M059J (cell line): ENCODE data around the gene TEX261. TPM values are rescaled to one million over a fixed set of nuclear protein-coding genes. Genes with fewer than 3 reads are reported as not detected.

ENCODE experiments used
- DNase-seq: peaks from one replicate; pipeline ENCODE4 v3.0.0-alpha.2; 2012; ENCODE audit warnings: low read depth
- total RNA-seq: library from RNA; depleted of rRNA; stranded (reverse); fragments of >200 nt; shearing (Covaris generic); gene quantifications from 2 replicates; pipeline ENCODE4 v1.2.3, GENCODE V29; 2014; rRNA removed

The TEX261 gene
- total RNA-seq, 1 experiment from 2014 or later, result 61.5 TPM

GRCh38 chr2:70936979-70937811 lies 57.5 kb downstream of the TEX261 start:
- DNase-seq, result peak; percentile 22

DNA sequence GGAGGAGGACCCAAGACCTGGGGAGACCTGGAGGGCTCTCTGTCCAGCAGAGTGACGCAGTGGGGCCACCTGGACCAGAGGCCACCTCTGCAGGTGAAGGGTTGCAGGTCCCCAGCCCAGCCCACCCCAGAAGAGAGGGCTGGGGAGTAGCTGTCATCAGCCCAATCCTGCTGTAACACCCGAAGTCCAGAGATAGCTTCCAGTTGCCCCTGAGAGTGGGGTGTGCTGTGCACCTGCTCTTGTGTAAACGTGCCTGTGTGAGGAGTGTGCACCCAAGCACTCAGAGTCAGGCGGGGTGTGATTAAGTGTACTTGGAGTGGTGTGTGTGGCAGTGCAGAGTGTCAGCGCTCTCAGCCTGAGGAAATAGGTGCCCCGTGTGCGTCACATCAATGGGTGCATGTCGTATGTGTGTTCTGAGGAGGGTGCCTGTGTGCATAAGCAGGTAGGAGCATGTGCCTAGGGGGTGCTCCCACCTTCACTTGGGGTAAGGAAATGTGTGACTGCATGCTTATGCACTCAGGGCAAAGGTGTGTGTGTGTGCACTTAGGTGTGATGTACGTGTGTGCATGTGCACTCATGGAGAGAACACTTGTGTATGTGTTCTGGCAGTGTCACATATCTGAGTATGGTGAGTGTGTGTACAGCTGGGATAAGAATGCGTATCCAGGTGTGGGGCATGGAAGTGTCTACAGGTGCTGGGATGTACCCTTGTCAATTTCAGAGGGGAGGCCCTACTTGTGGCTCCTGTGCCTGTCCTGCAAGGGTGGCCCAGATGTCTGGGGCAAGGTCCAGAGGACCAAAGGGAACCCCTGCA lies 58.3 kb downstream of the TEX261 start:
- no peak for DNase-seq

Other genes with a start within 250 kb of the TEX261 start
- gene ADD2, start 226.7 kb downstream of the TEX261 start, total RNA-seq, result 6.9 and 9.5 TPM in 2 replicates
- gene FIGLA, start 204.2 kb downstream of the TEX261 start, total RNA-seq, result not detected in 2 replicates
- gene CLEC4F, start 174.3 kb downstream of the TEX261 start, total RNA-seq, result not detected in 2 replicates
- gene CD207, start 159.1 kb downstream of the TEX261 start, total RNA-seq, result not detected in 2 replicates
- 1.2 and 3.5 TPM in 2 replicates for gene VAX2, start 94.3 kb downstream of the TEX261 start, total RNA-seq
- gene ATP6V1B1, start 59.0 kb downstream of the TEX261 start, total RNA-seq, result 0.81 TPM in 1 of 2 replicates, not detected in the other
- gene ANKRD53, start 16.2 kb downstream of the TEX261 start, total RNA-seq, result 0.12 and 0.17 TPM in 2 replicates
- 87.0 and 87.7 TPM in 2 replicates for gene NAGK, start 73.8 kb upstream of the TEX261 start, total RNA-seq
- 16.5 and 17.7 TPM in 2 replicates for gene MCEE, start 135.4 kb upstream of the TEX261 start, total RNA-seq
- 14.1 and 20.7 TPM in 2 replicates for gene MPHOSPH10, start 135.8 kb upstream of the TEX261 start, total RNA-seq
- 0.52 and 0.81 TPM in 2 replicates for gene PAIP2B, start 232.2 kb upstream of the TEX261 start, total RNA-seq